GOT3 (cell line): ENCODE data around the gene GOLGA3.
A peak's percentile ranks its signal among the peaks of the same experiment; 100 is the strongest.
"Not testable (repeated sequence)": the region's sequence is repeated elsewhere in the genome, so short reads cannot be mapped to it uniquely, and the experiment has no call there.

ENCODE experiments used
- DNase-seq: peaks from one replicate; lab custom pipeline; 2025; ENCODE audit warnings: mixed read lengths; lab: John Stamatoyannopoulos, UW

GOLGA3 gene, protein sequence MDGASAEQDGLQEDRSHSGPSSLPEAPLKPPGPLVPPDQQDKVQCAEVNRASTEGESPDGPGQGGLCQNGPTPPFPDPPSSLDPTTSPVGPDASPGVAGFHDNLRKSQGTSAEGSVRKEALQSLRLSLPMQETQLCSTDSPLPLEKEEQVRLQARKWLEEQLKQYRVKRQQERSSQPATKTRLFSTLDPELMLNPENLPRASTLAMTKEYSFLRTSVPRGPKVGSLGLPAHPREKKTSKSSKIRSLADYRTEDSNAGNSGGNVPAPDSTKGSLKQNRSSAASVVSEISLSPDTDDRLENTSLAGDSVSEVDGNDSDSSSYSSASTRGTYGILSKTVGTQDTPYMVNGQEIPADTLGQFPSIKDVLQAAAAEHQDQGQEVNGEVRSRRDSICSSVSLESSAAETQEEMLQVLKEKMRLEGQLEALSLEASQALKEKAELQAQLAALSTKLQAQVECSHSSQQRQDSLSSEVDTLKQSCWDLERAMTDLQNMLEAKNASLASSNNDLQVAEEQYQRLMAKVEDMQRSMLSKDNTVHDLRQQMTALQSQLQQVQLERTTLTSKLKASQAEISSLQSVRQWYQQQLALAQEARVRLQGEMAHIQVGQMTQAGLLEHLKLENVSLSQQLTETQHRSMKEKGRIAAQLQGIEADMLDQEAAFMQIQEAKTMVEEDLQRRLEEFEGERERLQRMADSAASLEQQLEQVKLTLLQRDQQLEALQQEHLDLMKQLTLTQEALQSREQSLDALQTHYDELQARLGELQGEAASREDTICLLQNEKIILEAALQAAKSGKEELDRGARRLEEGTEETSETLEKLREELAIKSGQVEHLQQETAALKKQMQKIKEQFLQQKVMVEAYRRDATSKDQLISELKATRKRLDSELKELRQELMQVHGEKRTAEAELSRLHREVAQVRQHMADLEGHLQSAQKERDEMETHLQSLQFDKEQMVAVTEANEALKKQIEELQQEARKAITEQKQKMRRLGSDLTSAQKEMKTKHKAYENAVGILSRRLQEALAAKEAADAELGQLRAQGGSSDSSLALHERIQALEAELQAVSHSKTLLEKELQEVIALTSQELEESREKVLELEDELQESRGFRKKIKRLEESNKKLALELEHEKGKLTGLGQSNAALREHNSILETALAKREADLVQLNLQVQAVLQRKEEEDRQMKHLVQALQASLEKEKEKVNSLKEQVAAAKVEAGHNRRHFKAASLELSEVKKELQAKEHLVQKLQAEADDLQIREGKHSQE (N-terminal part only)

DNA sequence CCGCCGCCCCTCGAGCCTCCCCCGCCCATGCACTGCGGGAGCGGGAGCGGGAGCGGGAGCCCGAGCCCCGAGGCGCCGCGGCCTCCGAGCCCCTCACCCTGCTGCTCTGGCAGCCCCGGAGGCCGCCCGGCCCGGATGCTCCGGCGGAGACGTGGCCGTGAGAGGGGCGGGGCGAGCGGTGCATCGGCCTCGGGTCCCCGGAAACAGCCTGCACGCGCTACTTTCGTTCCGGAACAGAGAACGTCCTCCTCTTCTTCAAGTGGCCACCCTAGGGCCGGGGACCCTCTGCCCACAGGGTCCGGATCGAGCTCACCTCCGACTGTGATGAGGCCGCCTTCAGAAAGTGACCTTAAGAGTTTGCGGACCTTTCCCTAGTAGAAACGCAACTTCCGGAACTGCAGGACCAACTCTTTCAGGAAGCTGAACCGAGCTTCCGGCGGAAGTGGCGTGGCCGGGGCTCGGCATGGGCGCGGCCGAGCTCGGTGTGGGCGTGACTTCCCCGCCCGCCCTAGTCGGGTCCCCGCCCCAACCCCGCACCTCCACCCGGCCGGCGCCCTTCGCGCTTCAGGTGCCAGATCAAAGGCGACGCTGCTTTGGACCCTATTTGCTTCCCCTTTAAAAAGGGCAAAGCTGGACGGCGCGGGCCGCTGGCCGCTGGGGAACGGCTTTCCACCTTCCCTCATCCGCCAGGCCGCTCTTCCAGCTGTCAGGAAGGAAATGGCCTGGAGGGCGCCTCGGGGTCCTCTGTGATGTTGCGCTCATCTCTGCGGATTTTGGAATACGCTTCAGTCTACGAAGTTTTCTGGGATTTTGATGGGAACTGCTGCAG is at the start of gene GOLGA3:
Gene GOLGA3 (minus strand): TSS at position 164 of the 829 bp plus-strand sequence. CDS start 6,741 bp downstream, outside the sequence.
- DNase-seq = peak; percentile 75

DNA sequence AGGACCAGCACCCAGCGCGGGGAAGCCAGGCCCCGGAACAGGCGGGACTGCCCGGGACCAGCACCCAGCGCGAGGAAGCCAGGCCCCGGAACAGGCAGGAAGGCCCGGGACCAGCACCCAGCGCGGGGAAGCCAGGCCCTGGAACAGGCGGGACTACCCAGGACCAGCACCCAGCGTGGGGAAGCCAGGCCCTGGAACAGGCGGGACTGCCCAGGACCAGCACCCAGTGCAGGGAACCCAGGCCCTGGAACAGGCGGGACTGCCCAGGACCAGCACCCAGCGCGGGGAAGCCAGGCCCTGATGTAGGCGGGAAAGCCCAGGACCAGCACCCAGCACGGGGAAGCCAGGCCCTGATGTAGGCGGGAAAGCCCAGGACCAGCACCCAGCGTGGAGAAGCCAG is 46.0 kb upstream of the GOLGA3 start:
- not testable (repeated sequence) for DNase-seq

DNA sequence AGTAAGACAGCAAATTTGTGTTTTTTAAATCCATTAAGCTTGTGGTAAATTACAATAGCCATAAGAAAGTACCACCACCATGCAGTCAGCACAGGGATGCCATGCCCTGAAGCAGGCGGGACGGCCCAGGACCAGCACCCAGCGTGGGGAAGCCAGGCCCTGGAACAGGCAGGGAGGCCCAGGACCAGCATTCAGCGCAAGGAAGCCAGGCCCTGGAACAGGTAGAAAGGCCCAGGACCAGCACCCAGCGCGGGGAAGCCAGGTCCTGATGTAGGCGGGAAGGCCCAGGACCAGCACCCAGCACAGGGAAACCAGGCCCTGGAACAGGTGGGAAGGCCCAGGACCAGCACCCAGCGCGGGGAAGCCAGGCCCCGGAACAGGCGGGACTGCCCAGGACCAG is 45.5 kb upstream of the GOLGA3 start:
- DNase-seq = no peak

DNA sequence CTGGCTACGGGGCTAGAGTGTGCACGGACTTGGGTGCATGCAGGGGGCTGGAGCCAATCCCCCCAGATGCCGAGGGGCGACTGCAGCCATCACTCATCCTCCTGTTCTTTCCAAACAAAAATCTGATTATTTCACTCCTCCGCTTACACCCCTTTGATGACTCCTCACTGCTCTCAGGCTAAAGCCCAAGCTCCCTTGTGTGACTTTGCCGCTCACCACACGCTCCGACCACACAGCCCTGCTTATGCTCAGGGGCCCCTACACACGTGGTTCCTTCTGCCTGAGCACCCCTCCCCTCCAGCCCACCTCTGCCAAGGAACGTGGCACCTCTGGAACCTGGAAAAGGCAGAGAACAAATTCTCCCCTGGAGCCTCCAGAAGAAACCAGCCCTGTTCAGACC is 45.1 kb upstream of the GOLGA3 start:
- no peak for DNase-seq

DNA sequence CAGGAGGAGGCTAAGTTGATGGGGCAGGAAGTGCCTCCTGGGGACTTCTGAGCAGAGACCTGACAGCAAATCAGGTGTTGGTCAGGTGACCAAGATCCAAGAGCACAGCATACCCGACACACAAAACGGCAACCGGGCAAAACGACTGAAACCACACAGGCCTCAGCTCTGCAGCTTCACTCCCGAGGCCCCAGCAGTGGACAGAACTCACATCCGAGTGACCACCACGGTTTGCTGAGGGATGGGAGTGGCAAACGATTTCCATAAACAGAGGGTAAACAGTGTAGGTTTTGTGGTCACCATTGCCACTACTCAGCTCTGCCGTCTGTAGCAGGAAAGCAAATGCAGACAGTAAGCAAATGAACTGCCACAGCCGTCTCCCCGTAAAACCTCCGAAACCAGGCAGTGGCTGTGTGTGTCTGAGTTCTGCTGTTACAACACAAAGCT is 44.3 kb upstream of the GOLGA3 start:
- DNase-seq = no peak

DNA sequence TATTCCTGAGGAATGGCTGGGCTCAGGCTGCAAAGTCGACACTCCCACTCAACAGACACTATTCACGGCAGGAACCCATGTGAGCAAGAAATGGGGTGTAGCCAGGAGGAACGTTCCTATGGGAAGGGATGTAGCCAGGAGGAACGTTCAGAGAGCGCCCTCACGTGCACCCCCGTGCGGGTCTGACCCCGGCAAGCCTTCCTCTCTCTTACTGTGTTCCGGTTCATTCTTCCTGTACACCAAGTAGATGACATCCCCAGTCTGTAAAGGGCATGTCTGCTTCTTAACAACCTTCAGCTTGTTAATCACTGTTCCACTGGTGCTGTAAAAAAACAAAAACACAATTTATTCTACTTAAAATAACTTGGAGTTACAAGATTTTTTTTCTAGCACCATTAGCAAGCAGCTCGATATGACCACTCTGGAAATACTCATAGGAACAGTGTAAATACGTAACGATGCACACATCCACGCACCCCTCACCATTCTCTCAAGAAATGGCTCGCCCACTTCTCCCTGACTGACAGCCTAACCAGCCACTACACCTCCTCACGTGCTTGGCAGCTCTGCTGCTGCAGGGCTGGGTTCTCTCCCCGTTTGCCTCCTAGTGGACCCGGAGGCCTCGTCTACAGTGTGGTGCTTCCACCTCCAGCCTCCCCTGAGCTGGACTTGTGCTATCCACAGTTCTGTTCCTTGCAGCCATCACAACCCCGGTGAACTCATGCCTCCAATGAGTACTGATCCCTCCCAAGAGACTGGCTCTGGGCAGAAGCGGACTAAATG is 43.6 kb upstream of the GOLGA3 start:
- no peak for DNase-seq

DNA sequence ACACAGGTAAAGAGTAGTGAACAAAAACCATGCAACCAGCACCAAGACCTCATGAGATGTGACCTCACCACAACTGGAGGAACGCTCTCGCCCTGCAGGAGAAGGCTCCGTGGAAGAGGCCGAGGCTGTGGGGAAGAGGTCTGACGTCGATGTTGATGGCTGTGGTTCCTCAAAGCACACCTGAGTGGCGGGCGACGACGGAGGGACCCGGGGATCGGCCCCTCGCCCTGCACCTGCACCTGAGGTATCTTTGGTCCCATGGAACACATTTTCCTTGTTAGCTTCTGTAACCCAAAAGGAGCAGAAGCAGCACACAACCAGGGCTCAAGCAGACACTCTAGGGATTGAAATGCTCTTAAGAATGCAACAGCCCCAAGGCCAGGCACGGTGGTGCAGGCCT is 40.9 kb upstream of the GOLGA3 start:
- DNase-seq = no peak

DNA sequence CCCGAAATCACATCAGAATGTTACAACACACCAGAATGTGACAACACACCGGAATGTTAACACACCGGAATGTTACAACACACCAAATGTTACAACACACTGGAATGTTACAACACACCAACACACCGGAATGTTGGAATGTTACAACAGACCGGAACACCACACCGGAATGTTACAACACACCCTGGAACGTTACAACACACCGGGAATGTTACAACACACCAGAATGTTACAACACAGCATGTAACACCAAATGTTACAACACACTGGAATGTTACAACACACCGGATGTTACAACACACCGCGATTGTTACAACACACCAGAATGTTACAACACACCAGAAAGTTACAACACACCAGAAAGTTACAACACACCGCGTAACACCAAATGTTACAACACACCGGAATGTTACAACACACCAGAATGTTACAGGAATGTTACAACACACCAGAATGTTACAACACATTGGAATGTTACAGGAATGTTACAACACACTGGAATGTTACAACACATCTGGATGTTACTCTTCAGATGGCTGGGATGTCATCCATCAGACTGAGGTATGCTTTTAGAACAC is 37.7 kb upstream of the GOLGA3 start:
- no peak for DNase-seq

DNA sequence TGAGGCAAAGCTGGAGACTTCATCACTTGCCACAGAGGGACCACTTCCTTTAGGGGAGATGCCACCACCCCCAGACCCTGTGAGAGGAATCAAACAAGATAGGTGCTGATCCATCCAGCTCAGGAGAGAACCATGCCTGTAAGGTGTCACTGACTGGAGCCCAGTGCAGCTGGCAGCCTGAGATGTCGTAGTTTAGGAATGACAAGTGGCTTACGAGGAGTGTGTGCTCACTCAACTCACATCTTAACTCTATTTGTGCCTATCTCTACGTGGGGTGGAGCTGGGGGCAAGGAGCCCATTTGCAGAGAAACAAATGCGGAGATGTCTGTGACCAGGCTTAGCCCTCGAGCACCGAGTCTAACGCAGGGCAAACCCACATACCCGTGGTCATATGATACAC is 32.9 kb upstream of the GOLGA3 start:
- DNase-seq = no peak

DNA sequence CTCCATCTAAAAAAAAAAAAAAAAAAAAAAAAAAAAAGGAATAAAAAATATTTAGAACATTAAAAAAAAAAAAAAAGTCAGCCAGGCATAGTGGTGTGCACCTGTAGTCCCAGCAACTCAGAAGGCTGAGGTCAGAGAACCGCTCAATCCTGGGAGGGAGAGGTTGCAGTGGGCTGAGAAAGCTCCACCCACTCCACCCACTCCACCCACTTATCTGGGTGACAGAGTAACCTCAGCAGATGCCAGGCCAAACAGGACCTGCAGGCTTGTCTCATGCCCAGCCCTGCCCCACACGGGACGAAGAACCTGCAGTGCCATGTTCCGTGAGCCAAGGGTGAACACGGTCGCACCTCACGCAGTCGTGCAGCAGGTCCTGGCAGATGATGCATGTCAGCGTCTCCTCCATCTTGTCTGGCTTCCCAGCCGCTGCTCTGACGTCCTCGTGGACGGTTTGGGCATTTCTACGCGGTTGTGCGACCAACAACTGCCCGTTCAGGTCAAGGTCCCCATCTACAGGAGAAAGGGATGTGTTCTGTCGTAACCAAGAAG is 30.1 kb upstream of the GOLGA3 start:
- DNase-seq = no peak

DNA sequence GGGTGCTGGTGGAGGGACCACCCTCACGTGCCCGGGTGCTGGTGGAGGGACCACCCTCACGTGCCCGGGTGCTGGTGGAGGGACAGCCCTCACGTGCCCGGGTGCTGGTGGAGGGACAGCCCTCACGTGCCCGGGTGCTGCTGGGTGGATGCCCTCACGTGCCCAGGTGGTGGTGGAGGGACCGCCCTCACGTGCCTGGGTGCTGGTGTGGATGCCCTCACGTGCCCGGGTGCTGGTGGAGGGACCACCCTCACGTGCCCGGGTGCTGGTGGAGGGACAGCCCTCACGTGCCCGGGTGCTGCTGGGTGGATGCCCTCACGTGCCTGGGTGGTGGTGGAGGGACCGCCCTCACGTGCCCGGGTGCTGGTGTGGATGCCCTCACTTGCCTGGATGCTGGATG is 28.4 kb upstream of the GOLGA3 start:
- not testable (repeated sequence) for DNase-seq

DNA sequence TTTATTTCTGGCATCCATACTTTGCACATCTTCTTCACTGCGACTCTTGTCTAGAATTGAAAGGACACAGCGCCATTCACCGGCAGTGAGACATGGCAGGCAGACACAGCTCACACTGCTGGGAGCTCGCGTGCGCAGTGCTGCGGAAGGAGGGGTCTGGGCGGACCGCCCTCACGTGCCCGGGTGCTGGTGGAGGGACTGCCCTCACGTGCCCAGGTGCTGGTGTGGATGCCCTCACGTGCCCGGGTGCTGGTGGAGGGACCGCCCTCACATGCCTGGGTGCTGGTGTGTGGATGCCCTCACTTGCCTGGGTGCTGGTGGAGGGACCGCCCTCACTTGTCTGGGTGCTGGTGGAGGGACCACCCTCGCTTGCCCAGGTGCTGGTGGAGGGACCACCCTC is 27.9 kb upstream of the GOLGA3 start:
- no peak for DNase-seq

DNA sequence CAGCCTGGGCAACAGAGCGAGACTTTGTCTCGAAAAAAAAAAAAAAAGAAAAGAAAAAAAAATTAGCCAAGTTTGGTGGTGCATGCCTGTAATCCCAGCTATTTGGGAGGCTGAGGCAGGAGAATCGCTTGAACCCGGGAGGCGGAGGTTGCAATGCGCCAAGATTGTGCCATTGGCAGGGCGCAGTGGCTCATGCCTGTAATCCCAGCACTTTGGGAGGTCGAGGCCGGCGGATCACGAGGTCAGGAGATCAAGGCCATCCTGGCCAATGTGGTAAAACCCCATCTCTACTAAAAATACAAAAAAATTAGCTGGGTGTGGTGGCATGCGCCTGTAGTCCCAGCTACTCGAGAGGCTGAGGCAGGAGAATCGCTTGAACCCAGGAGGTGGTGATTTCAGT is 26.5 kb upstream of the GOLGA3 start:
- not testable (repeated sequence) for DNase-seq

DNA sequence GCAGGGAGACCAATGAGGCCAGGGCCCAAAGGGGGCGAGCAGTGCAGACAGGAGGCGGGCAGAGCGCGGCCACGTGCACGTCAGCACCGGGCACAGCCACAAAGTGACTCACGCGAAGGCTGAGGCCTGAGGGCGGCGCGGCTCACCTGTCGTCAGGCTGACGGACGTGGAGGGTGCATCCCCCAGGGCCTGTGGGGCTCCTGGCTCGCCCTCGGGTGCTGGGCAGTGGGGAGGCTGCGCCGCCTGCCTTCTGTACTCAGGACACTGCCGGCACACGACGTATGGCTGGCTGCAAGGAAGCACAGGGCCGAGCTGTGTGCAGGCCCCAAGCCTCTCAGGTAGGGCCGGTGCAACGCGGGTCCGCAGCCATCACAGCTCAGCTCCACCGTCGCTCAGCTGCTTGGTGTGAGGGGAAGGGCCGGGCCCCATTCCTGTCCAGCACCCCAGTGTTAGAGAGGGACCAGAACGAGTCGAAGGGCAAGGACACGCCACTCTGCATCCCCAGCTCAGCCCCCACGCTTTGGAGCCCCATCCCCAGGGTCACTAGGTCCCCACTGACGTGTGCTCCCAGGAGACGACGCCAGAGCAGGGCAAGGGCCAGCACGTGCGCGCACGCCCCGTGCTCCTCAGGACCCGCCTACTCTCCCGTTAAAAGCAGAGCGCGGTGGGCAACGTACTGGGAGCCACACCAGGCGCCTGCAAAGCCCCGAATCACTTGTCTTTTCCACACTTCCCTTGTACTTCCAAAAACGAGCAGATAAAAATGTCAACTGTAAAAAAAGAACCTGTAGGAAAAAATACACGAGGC is 24.8 kb upstream of the GOLGA3 start:
- no peak for DNase-seq

DNA sequence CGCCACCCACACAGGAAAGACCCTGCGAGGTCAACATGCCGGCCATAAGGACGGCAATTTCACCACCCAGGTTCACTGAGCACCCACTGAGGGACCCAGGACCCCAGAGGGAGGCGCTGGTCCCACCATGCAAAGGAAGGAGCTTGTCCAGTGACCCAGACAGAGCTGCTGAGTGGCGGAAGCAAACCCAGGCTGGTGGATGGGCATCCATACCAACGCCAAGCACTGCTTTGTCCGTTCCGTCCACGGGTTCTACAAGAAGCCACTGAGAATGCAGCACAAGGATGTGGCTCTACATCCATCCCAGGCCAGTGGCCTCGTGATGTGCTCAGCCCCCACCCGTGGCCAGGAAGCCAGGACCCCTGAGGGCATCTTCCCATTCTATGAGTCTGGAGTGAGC is 23.8 kb upstream of the GOLGA3 start:
- no peak for DNase-seq

DNA sequence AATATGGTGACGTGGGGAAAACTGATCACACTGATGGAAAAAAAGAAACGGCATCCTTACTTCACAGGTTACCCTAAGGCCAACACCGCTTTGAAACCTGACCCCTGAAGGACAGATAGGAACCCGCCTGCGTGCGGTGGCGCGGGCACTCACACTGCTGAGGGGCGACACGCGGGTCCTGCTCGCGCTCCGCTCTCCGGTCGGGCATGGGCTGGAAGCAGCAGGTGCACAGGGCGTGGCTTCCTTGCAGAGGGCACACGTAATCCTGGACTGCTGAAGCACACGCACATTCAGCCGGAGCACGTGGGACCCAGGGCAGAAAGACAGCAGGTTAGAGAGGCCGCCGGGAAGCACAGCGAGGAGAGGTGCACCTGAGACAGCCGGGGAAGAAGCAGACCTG is 22.8 kb upstream of the GOLGA3 start:
- no peak for DNase-seq

DNA sequence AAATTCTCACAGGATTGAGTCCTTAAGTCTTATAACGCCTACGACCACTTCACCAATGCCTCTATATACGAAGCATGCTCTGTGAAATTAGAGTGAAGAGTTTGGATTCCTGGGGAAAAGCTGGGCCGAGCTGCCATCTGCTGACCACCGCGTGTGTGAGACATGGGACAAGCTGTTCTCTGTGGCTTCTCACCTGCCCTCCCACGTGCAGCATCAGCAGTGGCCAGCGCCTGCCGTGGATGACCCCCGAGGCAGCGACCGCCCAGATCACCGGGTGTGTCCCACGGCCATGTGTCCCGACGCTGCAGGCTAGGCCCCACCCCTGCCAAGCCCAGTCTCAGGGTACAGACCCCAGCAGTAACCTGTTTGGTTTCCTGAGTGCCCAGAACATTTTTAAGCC is 21.6 kb upstream of the GOLGA3 start:
- no peak for DNase-seq

DNA sequence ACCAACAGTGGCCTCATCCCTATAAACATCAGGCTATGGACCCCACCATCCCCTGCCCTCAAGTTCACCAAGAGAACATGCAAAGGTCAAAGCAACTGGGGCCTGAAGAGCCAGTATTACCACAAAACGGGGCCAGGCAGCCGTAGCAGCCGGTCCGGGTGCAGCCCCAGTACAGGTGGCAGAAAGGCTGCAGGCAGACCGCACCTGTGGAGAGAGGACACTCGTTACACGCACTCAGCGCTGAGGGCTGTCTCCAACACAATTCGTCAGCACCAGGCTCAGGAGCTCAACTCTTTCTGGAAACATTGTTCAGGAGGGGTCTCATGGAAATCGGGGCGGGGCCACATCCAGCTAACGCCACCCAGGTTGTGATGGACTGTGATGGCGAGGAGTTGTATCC is 19.9 kb upstream of the GOLGA3 start:
- no peak for DNase-seq
